ENCODE measurements around the gene RAB11FIP3. TPM values are rescaled to one million over a fixed set of nuclear protein-coding genes. Genes with fewer than 3 reads are reported as not detected.

RAB11FIP3 gene
- total and polyA plus RNA-seq, 2 of the 13 experiments (the other 11 are each of a cell fraction or from before 2014, with no cell fraction given): 34.3 to 57.6 TPM

DNA sequence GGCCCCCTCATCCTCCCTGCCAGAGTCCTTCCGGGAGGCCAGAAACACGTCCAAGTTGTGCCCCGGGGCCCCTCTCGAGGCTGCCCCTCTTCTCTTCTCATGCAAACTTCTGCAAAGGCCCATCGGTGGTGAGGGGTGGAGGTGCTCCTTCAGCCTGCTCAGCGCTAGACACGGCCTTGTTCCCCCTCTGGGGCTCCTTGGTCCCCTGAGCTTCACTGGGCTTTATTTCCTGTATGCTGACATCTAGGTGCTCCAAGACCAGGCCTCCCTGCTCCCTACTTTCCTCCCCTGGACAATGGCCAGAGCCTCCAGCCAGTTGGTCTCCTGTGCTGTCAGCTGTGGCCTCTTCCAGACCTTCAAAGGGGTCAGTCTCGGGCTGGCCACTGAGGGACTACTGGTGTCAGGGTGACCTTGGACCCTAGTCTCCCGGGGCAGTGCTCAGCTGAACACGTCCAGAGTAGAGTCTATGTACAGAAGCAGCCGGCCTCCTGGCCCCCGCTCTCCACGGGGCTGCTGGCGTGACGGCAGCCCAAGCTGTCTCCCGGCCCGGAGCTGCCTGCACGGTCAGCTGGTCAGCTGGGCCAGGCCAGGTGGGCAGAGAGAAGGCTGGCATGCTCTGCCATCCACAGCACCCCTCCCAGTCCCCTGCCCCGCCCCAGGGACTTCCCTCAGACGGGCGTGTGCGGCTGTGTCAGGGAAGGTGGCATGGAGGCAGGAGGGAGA is 133.0 kb downstream of the RAB11FIP3 start (continued):
- TF ChIP-seq ZHX1 (CRISPR knock-in tag; IDR thresholded peaks at IDR 0.05; ENCODE audit: low read depth) (no peak), ZMYM4 (CRISPR knock-in tag; IDR thresholded peaks at IDR 0.05) (peak; percentile 34; the same call in 1 of the 2 replicates), ZNF790 (CRISPR knock-in tag; IDR thresholded peaks at IDR 0.05; ENCODE audit: borderline replicate concordance) (no peak), FOXO4 (CRISPR knock-in tag; conservative IDR thresholded peaks at IDR 0.05) (no peak), ZFP82 (CRISPR knock-in tag; IDR thresholded peaks at IDR 0.05; ENCODE audit: borderline replicate concordance) (no peak), RBFOX2 (IDR thresholded peaks at IDR 0.05; ENCODE audit: low read depth, low read length) (peak; percentile 38; the same call in 1 of the 2 replicates), KIAA2018 (CRISPR knock-in tag; IDR thresholded peaks at IDR 0.05; ENCODE audit: borderline replicate concordance) (no peak), SIN3A (IDR thresholded peaks at IDR 0.05; ENCODE audit: borderline replicate concordance, low read depth, low read length) (peak; percentile 73; the same call in 1 of the 2 replicates), TOPORS (CRISPR knock-in tag; IDR thresholded peaks at IDR 0.05) (no peak), MXI1 (IDR thresholded peaks at IDR 0.05; ENCODE audit: borderline replicate concordance, low read depth, low read length) (peak; percentile 79; the same call in 1 of the 3 replicates), NFE2 (CRISPR knock-in tag; IDR thresholded peaks at IDR 0.05) (no peak), ETV5 (CRISPR knock-in tag; IDR thresholded peaks at IDR 0.05; ENCODE audit: borderline replicate concordance) (peak; percentile 54; the same call in 1 of the 2 replicates), POGK (CRISPR knock-in tag; conservative IDR thresholded peaks at IDR 0.05) (peak; percentile 45; the same call in 1 of the 2 replicates)
